ENCODE measurements around the gene CENPT.
A peak's percentile ranks its signal among the peaks of the same experiment; 100 is the strongest.

CENPT gene

GRCh38 chr16:67807148-67807682, 40.3 kb downstream of the CENPT start:
- DNase-seq (ENCODE audit: low read depth in 2 of 2): no peak

GRCh38 chr16:67806428-67807147, 40.9 kb downstream of the CENPT start, which contains the start of the genes RANBP10 and TSNAXIP1:
Gene RANBP10 (minus strand): TSS chr16:67806560. CDS start chr16:67806536, 24 bp downstream.
Gene TSNAXIP1 (plus strand): TSS chr16:67806889. CDS start chr16:67807150, 261 bp downstream.
- DNase-seq (ENCODE audit: low read depth in 2 of 2): peak; percentile 95 to 96

DNA sequence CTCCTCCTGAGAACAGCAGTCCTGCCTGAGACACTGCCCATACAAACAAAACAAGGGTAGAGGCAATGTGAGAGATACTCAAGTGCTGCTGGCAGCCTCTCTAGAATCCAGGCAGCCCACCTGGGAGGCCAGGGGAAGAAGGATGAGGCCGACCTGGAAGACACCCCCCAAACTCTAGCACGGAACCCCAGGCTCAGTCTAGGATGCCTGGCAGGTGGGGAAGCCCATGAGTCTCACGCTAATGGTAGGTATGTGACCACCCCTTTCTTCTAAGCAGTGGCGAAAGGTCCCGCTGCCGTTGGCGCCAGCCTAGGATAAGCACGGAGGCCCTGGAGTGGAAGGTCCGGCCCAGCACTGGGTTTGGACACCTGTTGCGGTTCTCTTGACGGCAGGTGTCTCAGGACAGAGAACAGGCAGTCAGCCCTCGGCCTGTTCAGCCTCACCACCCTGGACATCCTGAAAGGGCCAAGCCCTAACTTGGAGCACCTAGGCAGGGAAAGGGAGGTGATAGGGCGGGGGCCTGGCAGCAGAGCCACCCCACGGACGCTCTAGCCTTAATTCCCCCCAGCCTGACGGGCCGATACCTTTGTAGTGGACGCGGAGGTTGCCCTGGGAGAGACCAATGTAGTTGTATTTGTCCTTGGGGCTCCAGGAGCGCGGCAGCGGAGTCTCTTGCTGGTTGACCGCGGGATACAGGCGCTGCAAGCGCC, 41.6 kb downstream of the CENPT start:
- no peak for DNase-seq (ENCODE audit: low read depth in 2 of 2)

- DNase-seq (ENCODE audit: low read depth in 2 of 2): no peak
These were observed 42.5 kb downstream of the CENPT start for GRCh38 chr16:67804853-67805542.

GRCh38 chr16:67803894-67804293, 43.6 kb downstream of the CENPT start:
- no peak for DNase-seq (ENCODE audit: low read depth in 2 of 2)

DNA sequence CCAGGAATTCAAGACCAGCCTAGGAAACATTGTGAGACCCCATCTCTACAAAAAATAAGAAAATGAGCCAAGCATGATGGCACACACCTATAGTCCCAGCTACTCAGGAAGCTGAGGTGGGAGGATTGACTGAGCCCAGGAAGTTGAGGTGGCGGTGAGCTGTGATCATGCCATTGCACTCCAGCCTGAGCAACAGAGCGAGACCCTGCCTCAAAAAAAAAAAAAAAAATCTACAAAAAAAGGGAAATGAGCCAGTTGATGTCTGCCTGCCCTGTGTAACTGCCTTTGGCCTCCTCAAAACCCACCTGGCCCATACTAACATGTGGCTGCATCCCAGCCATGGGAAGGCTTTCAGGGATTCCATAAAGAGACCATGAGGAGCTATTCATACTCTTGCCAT, 45.6 kb downstream of the CENPT start:
- DNase-seq (ENCODE audit: low read depth in 2 of 2): no peak

DNA sequence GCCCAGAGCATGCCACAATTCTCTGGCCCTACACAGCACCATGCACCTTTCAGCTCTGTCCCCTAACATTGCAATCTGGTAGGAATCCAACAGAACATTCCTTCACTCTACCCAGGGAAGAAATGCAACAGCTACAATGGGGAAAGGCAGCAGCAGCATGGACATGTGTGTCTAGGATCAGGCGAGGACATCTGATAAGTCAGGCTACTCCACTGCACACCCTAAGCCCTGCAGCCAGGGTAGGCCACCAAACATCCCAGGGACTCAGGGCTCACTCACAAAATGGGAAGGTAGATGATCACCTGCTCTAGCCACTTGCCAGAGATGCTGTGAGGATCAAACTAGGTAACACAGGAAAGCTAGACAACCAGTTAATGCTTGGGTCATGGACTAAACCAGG, 46.3 kb downstream of the CENPT start:
- DNase-seq (ENCODE audit: low read depth in 2 of 2): no peak

GRCh38 chr16:67800338-67800926, 47.1 kb downstream of the CENPT start:
- DNase-seq (ENCODE audit: low read depth in 2 of 2): no peak

DNA sequence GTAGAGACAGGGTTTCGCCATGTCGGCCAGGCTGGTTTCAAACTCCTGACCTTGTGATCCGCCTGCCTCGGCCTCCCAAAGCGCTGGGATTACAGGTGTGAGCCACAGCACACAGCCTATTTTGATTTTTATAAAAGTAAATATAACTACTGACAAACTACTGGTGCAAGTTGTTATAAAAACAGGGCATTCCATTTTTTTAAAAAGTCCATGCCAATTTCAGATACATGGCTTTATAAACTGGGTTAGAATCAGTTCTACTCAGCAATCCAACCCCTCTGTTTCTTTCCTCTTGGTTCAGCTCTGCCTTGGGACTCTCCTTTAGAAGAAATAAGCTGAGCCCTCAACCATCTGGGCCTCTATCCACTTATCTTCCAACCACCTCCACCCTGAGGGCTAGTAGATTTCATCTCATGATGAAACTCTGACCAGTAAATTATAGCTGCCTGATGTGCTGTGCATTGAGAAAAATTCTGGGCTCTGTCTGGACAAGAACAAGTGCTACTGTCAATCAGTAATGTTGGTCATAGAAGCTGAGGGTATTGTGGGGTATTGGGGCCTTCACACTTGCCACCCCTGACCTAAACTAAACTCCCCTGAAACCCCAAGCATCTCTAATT, 51.3 kb downstream of the CENPT start:
- DNase-seq (ENCODE audit: low read depth in 2 of 2): no peak

GRCh38 chr16:67790071-67790470, 57.4 kb downstream of the CENPT start:
- DNase-seq (ENCODE audit: low read depth in 2 of 2): no peak

- DNase-seq (ENCODE audit: low read depth in 2 of 2): no peak
These were observed 61.0 kb downstream of the CENPT start for GRCh38 chr16:67786491-67786890.

- no peak for DNase-seq (ENCODE audit: low read depth in 2 of 2)
These were observed 64.2 kb downstream of the CENPT start for GRCh38 chr16:67783353-67783725.

- DNase-seq (ENCODE audit: low read depth in 2 of 2): no peak
These were observed 64.7 kb downstream of the CENPT start for GRCh38 chr16:67782567-67783352.

GRCh38 chr16:67781565-67781921, 66.0 kb downstream of the CENPT start:
- DNase-seq (ENCODE audit: low read depth in 2 of 2): no peak

GRCh38 chr16:67780847-67781564, 66.5 kb downstream of the CENPT start:
- no peak for DNase-seq (ENCODE audit: low read depth in 2 of 2)

DNA sequence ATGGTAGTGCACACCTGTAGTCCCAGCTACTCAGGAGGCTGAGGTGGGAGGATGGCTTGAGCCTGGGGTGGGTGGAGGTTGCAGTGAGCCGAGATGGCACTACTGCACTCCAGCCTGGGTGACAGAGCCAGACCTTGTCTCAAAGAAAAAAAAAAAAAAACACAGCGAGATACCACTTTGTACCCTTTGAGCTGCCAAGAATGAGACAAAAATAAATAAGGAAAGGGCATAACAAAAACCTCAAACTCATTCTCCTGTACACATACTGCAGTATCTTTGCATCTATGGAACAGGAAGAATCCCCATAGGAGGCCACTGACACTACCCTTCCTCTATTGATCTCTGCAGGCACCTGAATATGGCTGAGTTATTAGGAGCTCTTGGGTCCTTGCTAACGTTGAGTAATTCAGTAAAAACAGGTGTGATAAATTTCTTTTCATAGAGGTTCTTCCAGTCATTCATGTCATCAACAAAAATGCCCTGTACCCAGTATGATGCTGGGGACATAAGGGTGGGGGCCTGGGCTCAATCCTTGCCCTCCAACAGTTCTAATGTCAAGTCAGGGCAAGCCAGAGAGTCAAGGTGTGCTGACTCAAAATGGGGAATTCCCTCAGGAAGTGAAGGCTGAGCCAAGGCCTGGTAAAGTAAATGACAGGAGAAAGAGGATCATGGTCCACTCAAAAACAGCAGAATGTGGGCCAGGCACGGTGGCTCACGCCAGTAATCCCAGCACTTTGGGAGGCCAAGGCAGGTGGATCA, 68.1 kb downstream of the CENPT start:
- no peak for DNase-seq (ENCODE audit: low read depth in 2 of 2)

Data from stimulated activated CD8-positive, alpha-beta memory T cell treated with anti-CD3 and anti-CD28 coated beads, Interleukin-7, amount 100 ng/mL, for 4 hours (primary cell).